ENCODE data around the gene APOO. TPM values are rescaled to one million over a fixed set of nuclear protein-coding genes. Genes with fewer than 3 reads are reported as not detected.
A peak's percentile ranks its signal among the peaks of the same experiment; 100 is the strongest.

The APOO gene
- total and polyA plus RNA-seq, 11 donors, result 41.0 to 113 (median 92.2) TPM

DNA sequence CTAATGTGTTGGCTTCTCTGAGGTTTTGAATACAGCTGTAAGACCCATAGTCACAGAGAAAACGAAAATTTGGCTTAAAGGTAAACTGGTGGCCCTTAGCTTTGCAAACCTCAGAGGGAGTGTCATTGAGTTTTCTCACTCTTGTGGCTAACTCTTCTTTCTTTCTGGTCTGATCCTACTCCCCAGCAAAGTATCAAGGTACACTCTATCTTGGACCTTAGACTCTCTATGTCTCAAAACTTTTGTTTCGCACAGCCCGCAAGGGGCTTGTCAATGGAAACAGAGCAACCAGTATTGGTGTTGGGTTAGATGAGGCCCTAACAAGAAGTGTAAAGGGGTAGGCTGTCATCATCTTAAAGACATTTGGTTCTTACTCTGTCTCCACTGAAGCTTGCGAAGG lies 19.8 kb downstream of the APOO start:
- ATAC-seq (no peak), DNase-seq (no peak)
- Histone ChIP-seq H3K4me1 (peaks cover 0 to 10% (median 0%) of the 10 kb centered on the region in 12 donors), H3K4me3 (no peak overlapping the region), H3K27me3 (no peaks in the 10 kb centered on the region), H3K27ac (no peak overlapping the region), H3K36me3 (no peaks in the 10 kb centered on the region), H3K9me3 (no peaks in the 10 kb centered on the region)
- TF ChIP-seq, protein P1, sequence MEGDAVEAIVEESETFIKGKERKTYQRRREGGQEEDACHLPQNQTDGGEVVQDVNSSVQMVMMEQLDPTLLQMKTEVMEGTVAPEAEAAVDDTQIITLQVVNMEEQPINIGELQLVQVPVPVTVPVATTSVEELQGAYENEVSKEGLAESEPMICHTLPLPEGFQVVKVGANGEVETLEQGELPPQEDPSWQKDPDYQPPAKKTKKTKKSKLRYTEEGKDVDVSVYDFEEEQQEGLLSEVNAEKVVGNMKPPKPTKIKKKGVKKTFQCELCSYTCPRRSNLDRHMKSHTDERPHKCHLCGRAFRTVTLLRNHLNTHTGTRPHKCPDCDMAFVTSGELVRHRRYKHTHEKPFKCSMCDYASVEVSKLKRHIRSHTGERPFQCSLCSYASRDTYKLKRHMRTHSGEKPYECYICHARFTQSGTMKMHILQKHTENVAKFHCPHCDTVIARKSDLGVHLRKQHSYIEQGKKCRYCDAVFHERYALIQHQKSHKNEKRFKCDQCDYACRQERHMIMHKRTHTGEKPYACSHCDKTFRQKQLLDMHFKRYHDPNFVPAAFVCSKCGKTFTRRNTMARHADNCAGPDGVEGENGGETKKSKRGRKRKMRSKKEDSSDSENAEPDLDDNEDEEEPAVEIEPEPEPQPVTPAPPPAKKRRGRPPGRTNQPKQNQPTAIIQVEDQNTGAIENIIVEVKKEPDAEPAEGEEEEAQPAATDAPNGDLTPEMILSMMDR (IDR thresholded peaks at IDR 0.05), result no peak
- TF ChIP-seq POLR2A (IDR thresholded peaks at IDR 0.05), result no peak
- WGBS, 4 donors, result 83 to 98% (median 93%) methylated on average over 4 of the region's 4 CpGs
- intact Hi-C loops (cut with DNase I), result no loop called here

- ATAC-seq, result no peak
- Histone ChIP-seq H3K27ac (no peak overlapping the region), H3K27me3 (no peaks in the 10 kb centered on the region), H3K4me3 (no peak overlapping the region), H3K4me1 (peaks cover 0 to 10% (median 0%) of the 10 kb centered on the region in 12 donors), H3K9me3 (no peaks in the 10 kb centered on the region), H3K36me3 (no peaks in the 10 kb centered on the region)
- TF ChIP-seq, protein P1 (IDR thresholded peaks at IDR 0.05), result no peak
- TF ChIP-seq POLR2A (IDR thresholded peaks at IDR 0.05), result no peak
- DNase-seq, result no peak
- intact Hi-C loops (cut with DNase I), result no loop called here
- WGBS, 4 donors, result 90 to 93% (median 91%) methylated on average over 6 of the region's 6 CpGs
Observed at GRCh38 chrX:23887451-23887850, 20.3 kb downstream of the APOO start.

GRCh38 chrX:23885803-23886202 lies 21.9 kb downstream of the APOO start:
- H3K27me3 ChIP-seq, result no peaks in the 10 kb centered on the region
- DNase-seq (no peak), ATAC-seq (no peak)
- no peak overlapping the region for H3K27ac ChIP-seq
- intact Hi-C loops (cut with DNase I), result no loop called here
- WGBS, 4 donors, result 54 to 75% (median 62%) methylated on average over 3 of the region's 3 CpGs
- no peaks in the 10 kb centered on the region for H3K36me3 ChIP-seq
- no peak overlapping the region for H3K4me3 ChIP-seq
- no peaks in the 10 kb centered on the region for H3K9me3 ChIP-seq
- TF ChIP-seq, protein P1 (IDR thresholded peaks at IDR 0.05), result no peak
- TF ChIP-seq POLR2A (IDR thresholded peaks at IDR 0.05), result no peak
- H3K4me1 ChIP-seq, result peaks cover 0 to 10% (median 0%) of the 10 kb centered on the region in 12 donors

- TF ChIP-seq POLR2A (IDR thresholded peaks at IDR 0.05), result no peak
- TF ChIP-seq, protein P1 (IDR thresholded peaks at IDR 0.05), result no peak
- Histone ChIP-seq H3K27ac (peak overlapping the region in 1 of 12 donors; percentile 16), H3K27me3 (no peaks in the 10 kb centered on the region), H3K4me3 (no peak overlapping the region), H3K9me3 (no peaks in the 10 kb centered on the region), H3K36me3 (no peaks in the 10 kb centered on the region), H3K4me1 (peaks cover 0 to 10% (median 0%) of the 10 kb centered on the region in 12 donors)
- WGBS, 4 donors, result 63 to 80% (median 73%) methylated on average over 4 of the region's 4 CpGs
- DNase-seq (no peak), ATAC-seq (no peak)
- intact Hi-C loops (cut with DNase I), result loop anchor here in 1 of 10 donors (5.0 kb wide), 1 partner anchor 67 kb away; no protein-coding TSS in a partner anchor
Observed at GRCh38 chrX:23884427-23885024, 23.2 kb downstream of the APOO start.
